ENCODE measurements around the gene ABCA3. TPM values are rescaled to one million over a fixed set of nuclear protein-coding genes. Genes with fewer than 3 reads are reported as not detected.

Gene ABCA3
- total RNA-seq, 1 experiment from 2014 or later, result 58.4 TPM

DNA sequence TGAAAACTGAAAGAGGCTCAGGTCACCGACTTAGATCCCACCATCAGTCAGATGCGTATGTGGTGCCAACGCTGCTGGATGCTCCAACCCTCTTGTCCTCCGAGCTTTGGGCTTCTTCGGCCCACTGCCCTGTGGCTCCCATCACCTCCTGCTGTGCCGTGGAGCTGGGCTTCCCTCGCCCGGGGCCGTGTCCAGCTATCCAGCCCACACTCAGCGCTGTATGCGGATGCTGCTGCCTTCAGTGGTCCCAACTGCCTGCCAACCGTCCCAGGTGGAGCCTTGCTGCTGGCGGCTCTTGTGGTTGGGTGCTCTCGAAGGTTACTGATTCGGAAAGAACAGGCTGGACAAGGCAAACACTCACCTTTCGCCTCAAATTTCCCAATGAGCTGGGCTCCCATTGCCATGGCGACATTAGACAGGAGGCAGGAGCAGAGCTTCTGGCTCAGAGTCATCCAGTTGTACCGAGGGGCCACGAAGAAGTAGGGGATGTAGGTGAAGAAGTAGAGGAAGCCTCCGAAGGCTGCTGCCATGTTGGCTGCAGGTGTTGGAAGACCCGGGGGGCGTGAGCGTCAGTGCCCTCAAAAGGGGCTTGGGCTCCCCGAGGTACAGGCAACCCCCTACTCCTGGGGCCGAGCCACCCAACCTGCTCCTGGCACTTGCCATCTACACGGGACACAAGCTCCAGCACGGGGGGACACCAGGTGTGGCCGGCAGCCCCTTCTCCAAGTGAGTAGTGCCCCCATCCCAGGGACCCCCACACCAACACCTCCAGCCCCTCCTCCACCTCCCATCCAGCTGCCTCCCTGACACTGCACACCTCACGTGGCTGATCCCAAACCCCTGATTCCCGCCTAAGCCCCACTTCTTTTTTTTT is 32.2 kb downstream of the ABCA3 start:
- no peak overlapping the region for H3K27ac ChIP-seq (ENCODE audit: low read length)
- no peaks in the 10 kb centered on the region for H3K36me3 ChIP-seq (ENCODE audit: control insufficient read depth, insufficient read depth, low read length)
- ChIA-PET POLR2A (no interaction called here), CTCF (no interaction called here)
- intact Hi-C loops (cut with micrococcal nuclease; ENCODE audit: unreplicated experiment) (no loop called here), in situ Hi-C loops (cut with HindIII; ENCODE audit: low pct_unique_long_range_greater_than_20kb, low sequenced_read_pairs) (no loop called here)
- DNase-seq (ENCODE audit: low read depth, low spot score) (no peak), ATAC-seq (no peak)
- no peaks in the 10 kb centered on the region for H3K27me3 ChIP-seq (ENCODE audit: control insufficient read depth, insufficient read depth, low read length)
- no peaks in the 10 kb centered on the region for H3K9me3 ChIP-seq (ENCODE audit: control insufficient read depth, insufficient read depth, low read depth, low read length)
- BruUV-seq (replicated peaks), result no TSS peak
- H3K4me1 ChIP-seq (ENCODE audit: control insufficient read depth, insufficient read depth, low read length), result no peaks in the 10 kb centered on the region
- no peak overlapping the region for H3K4me3 ChIP-seq (ENCODE audit: low read depth in 2 of 2, low read length in 2 of 2)
- TF ChIP-seq SIN3A (IDR thresholded peaks at IDR 0.05; ENCODE audit: borderline replicate concordance, insufficient read depth, low read depth, low read length) (no peak), TCF7L2 (IDR thresholded peaks at IDR 0.05; ENCODE audit: low read depth, low read length) (no peak), POLR2AphosphoS5 (IDR thresholded peaks at IDR 0.05; ENCODE audit: low read depth, low read length) (no peak)
- TF ChIP-seq, protein P1, sequence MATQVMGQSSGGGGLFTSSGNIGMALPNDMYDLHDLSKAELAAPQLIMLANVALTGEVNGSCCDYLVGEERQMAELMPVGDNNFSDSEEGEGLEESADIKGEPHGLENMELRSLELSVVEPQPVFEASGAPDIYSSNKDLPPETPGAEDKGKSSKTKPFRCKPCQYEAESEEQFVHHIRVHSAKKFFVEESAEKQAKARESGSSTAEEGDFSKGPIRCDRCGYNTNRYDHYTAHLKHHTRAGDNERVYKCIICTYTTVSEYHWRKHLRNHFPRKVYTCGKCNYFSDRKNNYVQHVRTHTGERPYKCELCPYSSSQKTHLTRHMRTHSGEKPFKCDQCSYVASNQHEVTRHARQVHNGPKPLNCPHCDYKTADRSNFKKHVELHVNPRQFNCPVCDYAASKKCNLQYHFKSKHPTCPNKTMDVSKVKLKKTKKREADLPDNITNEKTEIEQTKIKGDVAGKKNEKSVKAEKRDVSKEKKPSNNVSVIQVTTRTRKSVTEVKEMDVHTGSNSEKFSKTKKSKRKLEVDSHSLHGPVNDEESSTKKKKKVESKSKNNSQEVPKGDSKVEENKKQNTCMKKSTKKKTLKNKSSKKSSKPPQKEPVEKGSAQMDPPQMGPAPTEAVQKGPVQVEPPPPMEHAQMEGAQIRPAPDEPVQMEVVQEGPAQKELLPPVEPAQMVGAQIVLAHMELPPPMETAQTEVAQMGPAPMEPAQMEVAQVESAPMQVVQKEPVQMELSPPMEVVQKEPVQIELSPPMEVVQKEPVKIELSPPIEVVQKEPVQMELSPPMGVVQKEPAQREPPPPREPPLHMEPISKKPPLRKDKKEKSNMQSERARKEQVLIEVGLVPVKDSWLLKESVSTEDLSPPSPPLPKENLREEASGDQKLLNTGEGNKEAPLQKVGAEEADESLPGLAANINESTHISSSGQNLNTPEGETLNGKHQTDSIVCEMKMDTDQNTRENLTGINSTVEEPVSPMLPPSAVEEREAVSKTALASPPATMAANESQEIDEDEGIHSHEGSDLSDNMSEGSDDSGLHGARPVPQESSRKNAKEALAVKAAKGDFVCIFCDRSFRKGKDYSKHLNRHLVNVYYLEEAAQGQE (IDR thresholded peaks at IDR 0.05; ENCODE audit: insufficient read depth in 1 of 2, low read depth in 2 of 2, low read length in 1 of 2), result no peak
- TF ChIP-seq, protein P2, sequence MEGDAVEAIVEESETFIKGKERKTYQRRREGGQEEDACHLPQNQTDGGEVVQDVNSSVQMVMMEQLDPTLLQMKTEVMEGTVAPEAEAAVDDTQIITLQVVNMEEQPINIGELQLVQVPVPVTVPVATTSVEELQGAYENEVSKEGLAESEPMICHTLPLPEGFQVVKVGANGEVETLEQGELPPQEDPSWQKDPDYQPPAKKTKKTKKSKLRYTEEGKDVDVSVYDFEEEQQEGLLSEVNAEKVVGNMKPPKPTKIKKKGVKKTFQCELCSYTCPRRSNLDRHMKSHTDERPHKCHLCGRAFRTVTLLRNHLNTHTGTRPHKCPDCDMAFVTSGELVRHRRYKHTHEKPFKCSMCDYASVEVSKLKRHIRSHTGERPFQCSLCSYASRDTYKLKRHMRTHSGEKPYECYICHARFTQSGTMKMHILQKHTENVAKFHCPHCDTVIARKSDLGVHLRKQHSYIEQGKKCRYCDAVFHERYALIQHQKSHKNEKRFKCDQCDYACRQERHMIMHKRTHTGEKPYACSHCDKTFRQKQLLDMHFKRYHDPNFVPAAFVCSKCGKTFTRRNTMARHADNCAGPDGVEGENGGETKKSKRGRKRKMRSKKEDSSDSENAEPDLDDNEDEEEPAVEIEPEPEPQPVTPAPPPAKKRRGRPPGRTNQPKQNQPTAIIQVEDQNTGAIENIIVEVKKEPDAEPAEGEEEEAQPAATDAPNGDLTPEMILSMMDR (IDR thresholded peaks at IDR 0.05), result no peak

DNA sequence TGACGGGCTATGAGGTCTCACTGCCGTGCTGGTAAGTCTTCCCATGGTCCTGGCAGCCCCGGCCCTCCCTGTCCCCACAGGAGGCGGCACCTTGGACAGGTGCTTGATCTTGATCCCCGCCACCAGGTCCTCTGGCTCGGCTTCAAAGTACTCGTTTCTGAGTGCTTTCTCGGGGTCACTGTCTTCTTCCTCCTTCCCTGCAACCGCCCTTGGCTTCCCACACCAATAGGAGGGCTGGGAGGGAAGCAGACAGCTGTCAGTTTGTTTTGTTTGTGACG is 40.7 kb downstream of the ABCA3 start:
- BruUV-seq (replicated peaks), result no TSS peak
- intact Hi-C loops (cut with micrococcal nuclease; ENCODE audit: unreplicated experiment) (no loop called here), in situ Hi-C loops (cut with HindIII; ENCODE audit: low pct_unique_long_range_greater_than_20kb, low sequenced_read_pairs) (no loop called here)
- no peaks in the 10 kb centered on the region for H3K4me1 ChIP-seq (ENCODE audit: control insufficient read depth, insufficient read depth, low read length)
- no peaks in the 10 kb centered on the region for H3K9me3 ChIP-seq (ENCODE audit: control insufficient read depth, insufficient read depth, low read depth, low read length)
- H3K27me3 ChIP-seq (ENCODE audit: control insufficient read depth, insufficient read depth, low read length), result no peaks in the 10 kb centered on the region
- TF ChIP-seq TCF7L2 (IDR thresholded peaks at IDR 0.05; ENCODE audit: low read depth, low read length) (no peak), SIN3A (IDR thresholded peaks at IDR 0.05; ENCODE audit: borderline replicate concordance, insufficient read depth, low read depth, low read length) (no peak)
- TF ChIP-seq, protein P1 (IDR thresholded peaks at IDR 0.05; ENCODE audit: insufficient read depth in 1 of 2, low read depth in 2 of 2, low read length in 1 of 2), result no peak
- no peaks in the 10 kb centered on the region for H3K36me3 ChIP-seq (ENCODE audit: control insufficient read depth, insufficient read depth, low read length)
- DNase-seq (ENCODE audit: low read depth, low spot score) (no peak), ATAC-seq (no peak)
- ChIA-PET POLR2A (interaction anchor here (0.6 kb wide), 1 partner anchor 10 kb away, joined by 5 read pairs; no protein-coding TSS in a partner anchor), CTCF (no interaction called here)
- no peak overlapping the region for H3K4me3 ChIP-seq (ENCODE audit: low read depth in 2 of 2, low read length in 2 of 2)
- H3K27ac ChIP-seq (ENCODE audit: low read length), result no peak overlapping the region
